Measurements from ENCODE around the gene EMILIN3.

EMILIN3 gene

GRCh38 chr20:41330941-41331340, 35.7 kb downstream of the EMILIN3 start:
- ChIA-PET CTCF (interaction anchor here (0.8 to 1.5 kb wide), 2 partner anchors 8 to 158 kb away, joined by 3 read pairs; no protein-coding TSS in a partner anchor), POLR2A (no interaction called here)
- H3K9me3 ChIP-seq (ENCODE audit: control extremely low read depth in 1 of 5, control insufficient read depth in 4 of 5, insufficient read depth in 2 of 5, low read depth in 1 of 5, low read length in 4 of 5) = no peaks in the 10 kb centered on the region
- no peaks in the 10 kb centered on the region for H3K36me3 ChIP-seq (ENCODE audit: control insufficient read depth in 4 of 4, insufficient read depth in 4 of 4, low read length in 3 of 4)
- DNase-seq = no peak
- no CpG with 5 or more reads among the region's 1 CpG for WGBS (ENCODE audit: insufficient coverage)
- peaks cover 3 to 20% (median 15%) of the 10 kb centered on the region in 4 experiments for H3K4me1 ChIP-seq (ENCODE audit: control extremely low read depth in 1 of 4, control insufficient read depth in 4 of 4, insufficient read depth in 4 of 4, low read length in 3 of 4)
- peaks cover 0 to 10% (median 5%) of the 10 kb centered on the region in 5 experiments for H3K27me3 ChIP-seq (replicated peaks in 2 of 5; ENCODE audit: control insufficient read depth in 4 of 5, insufficient read depth in 5 of 5, low read length in 4 of 5)
- no peak overlapping the region for H3K27ac ChIP-seq (ENCODE audit: insufficient read depth in 1 of 2, low read depth in 1 of 2, low read length in 2 of 2, poor library complexity in 1 of 2, severe bottlenecking in 2 of 2)
- H3K4me3 ChIP-seq (ENCODE audit: control insufficient read depth in 1 of 7, extremely low read depth in 1 of 7, insufficient read depth in 4 of 7, low read depth in 2 of 7, low read length in 6 of 7) = no peak overlapping the region

- H3K27me3 ChIP-seq (replicated peaks in 2 of 5; ENCODE audit: control insufficient read depth in 4 of 5, insufficient read depth in 5 of 5, low read length in 4 of 5) = peaks cover 0 to 8% (median 5%) of the 10 kb centered on the region in 5 experiments
- no peak for DNase-seq
- H3K9me3 ChIP-seq (ENCODE audit: control extremely low read depth in 1 of 5, control insufficient read depth in 4 of 5, insufficient read depth in 2 of 5, low read depth in 1 of 5, low read length in 4 of 5) = no peaks in the 10 kb centered on the region
- ChIA-PET POLR2A (no interaction called here), CTCF (interaction anchor here (1.1 to 1.5 kb wide), 4 partner anchors 9 to 158 kb away, joined by 3 to 4 read pairs (median 3); no protein-coding TSS in a partner anchor)
- no peaks in the 10 kb centered on the region for H3K36me3 ChIP-seq (ENCODE audit: control insufficient read depth in 4 of 4, insufficient read depth in 4 of 4, low read length in 3 of 4)
- 80% methylated on average over 4 of the region's 5 CpGs for WGBS (ENCODE audit: insufficient coverage)
- no peak overlapping the region for H3K27ac ChIP-seq (ENCODE audit: insufficient read depth in 1 of 2, low read depth in 1 of 2, low read length in 2 of 2, poor library complexity in 1 of 2, severe bottlenecking in 2 of 2)
- H3K4me1 ChIP-seq (ENCODE audit: control extremely low read depth in 1 of 4, control insufficient read depth in 4 of 4, insufficient read depth in 4 of 4, low read length in 3 of 4) = peaks cover 3 to 20% (median 15%) of the 10 kb centered on the region in 4 experiments
- no peak overlapping the region for H3K4me3 ChIP-seq (ENCODE audit: control insufficient read depth in 1 of 7, extremely low read depth in 1 of 7, insufficient read depth in 4 of 7, low read depth in 2 of 7, low read length in 6 of 7)
Observed at GRCh38 chr20:41330343-41330720, 36.3 kb downstream of the EMILIN3 start.

- ChIA-PET CTCF (interaction anchor here (0.7 to 1.5 kb wide), 5 partner anchors 8 to 194 kb away, joined by 3 to 4 read pairs (median 3); no protein-coding TSS in a partner anchor), POLR2A (no interaction called here)
- Histone ChIP-seq H3K9me3 (ENCODE audit: control extremely low read depth in 1 of 5, control insufficient read depth in 4 of 5, insufficient read depth in 2 of 5, low read depth in 1 of 5, low read length in 4 of 5) (no peaks in the 10 kb centered on the region), H3K27me3 (replicated peaks in 2 of 5; ENCODE audit: control insufficient read depth in 4 of 5, insufficient read depth in 5 of 5, low read length in 4 of 5) (peaks cover 0 to 5% (median 2%) of the 10 kb centered on the region in 5 experiments), H3K36me3 (ENCODE audit: control insufficient read depth in 4 of 4, insufficient read depth in 4 of 4, low read length in 3 of 4) (no peaks in the 10 kb centered on the region), H3K27ac (ENCODE audit: insufficient read depth in 1 of 2, low read depth in 1 of 2, low read length in 2 of 2, poor library complexity in 1 of 2, severe bottlenecking in 2 of 2) (no peak overlapping the region), H3K4me3 (ENCODE audit: control insufficient read depth in 1 of 7, extremely low read depth in 1 of 7, insufficient read depth in 4 of 7, low read depth in 2 of 7, low read length in 6 of 7) (peak overlapping the region in 1 of 7 experiments; percentile 42), H3K4me1 (ENCODE audit: control extremely low read depth in 1 of 4, control insufficient read depth in 4 of 4, insufficient read depth in 4 of 4, low read length in 3 of 4) (peaks cover 3 to 20% (median 15%) of the 10 kb centered on the region in 4 experiments)
- 59% methylated on average over 4 of the region's 14 CpGs for WGBS (ENCODE audit: insufficient coverage)
- peak; percentile 72 to 90 (median 86) for DNase-seq
Observed at GRCh38 chr20:41329435-41330342, 36.9 kb downstream of the EMILIN3 start.

GRCh38 chr20:41327178-41327577, 39.4 kb downstream of the EMILIN3 start:
- POLR2A ChIA-PET = no interaction called here

GRCh38 chr20:41320976-41321375, 45.6 kb downstream of the EMILIN3 start:
- Histone ChIP-seq H3K4me1 (ENCODE audit: control extremely low read depth in 1 of 4, control insufficient read depth in 4 of 4, insufficient read depth in 4 of 4, low read length in 3 of 4) (peaks cover 4 to 18% (median 13%) of the 10 kb centered on the region in 4 experiments), H3K4me3 (ENCODE audit: control insufficient read depth in 1 of 7, extremely low read depth in 1 of 7, insufficient read depth in 4 of 7, low read depth in 2 of 7, low read length in 6 of 7) (no peak overlapping the region), H3K27me3 (replicated peaks in 2 of 5; ENCODE audit: control insufficient read depth in 4 of 5, insufficient read depth in 5 of 5, low read length in 4 of 5) (no peaks in the 10 kb centered on the region), H3K27ac (ENCODE audit: insufficient read depth in 1 of 2, low read depth in 1 of 2, low read length in 2 of 2, poor library complexity in 1 of 2, severe bottlenecking in 2 of 2) (no peak overlapping the region), H3K36me3 (ENCODE audit: control insufficient read depth in 4 of 4, insufficient read depth in 4 of 4, low read length in 3 of 4) (no peaks in the 10 kb centered on the region), H3K9me3 (ENCODE audit: control extremely low read depth in 1 of 5, control insufficient read depth in 4 of 5, insufficient read depth in 2 of 5, low read depth in 1 of 5, low read length in 4 of 5) (no peaks in the 10 kb centered on the region)
- CTCF ChIA-PET = interaction anchor here (0.7 to 4.1 kb wide), 2 partner anchors 9 to 19 kb away, joined by 3 to 15 read pairs; partner anchors contain the start of gene LPIN3
- WGBS (ENCODE audit: insufficient coverage) = 86% methylated on average over 1 of the region's 1 CpG
- peak in 1 of 3 donors; percentile 19 for DNase-seq
- POLR2A ChIA-PET = no interaction called here

More at GRCh38 chr20:41327178-41327577, 39.4 kb downstream of the EMILIN3 start:
- DNase-seq = no peak
- H3K27ac ChIP-seq (ENCODE audit: insufficient read depth in 1 of 2, low read depth in 1 of 2, low read length in 2 of 2, poor library complexity in 1 of 2, severe bottlenecking in 2 of 2) = no peak overlapping the region
- H3K36me3 ChIP-seq (ENCODE audit: control insufficient read depth in 4 of 4, insufficient read depth in 4 of 4, low read length in 3 of 4) = no peaks in the 10 kb centered on the region
- CTCF ChIA-PET = interaction anchor here (1.8 kb wide), 1 partner anchor 12 kb away, joined by 5 read pairs; no protein-coding TSS in a partner anchor
- 100% methylated on average over 1 of the region's 5 CpGs for WGBS (ENCODE audit: insufficient coverage)
- H3K4me3 ChIP-seq (ENCODE audit: control insufficient read depth in 1 of 7, extremely low read depth in 1 of 7, insufficient read depth in 4 of 7, low read depth in 2 of 7, low read length in 6 of 7) = no peak overlapping the region
- no peaks in the 10 kb centered on the region for H3K9me3 ChIP-seq (ENCODE audit: control extremely low read depth in 1 of 5, control insufficient read depth in 4 of 5, insufficient read depth in 2 of 5, low read depth in 1 of 5, low read length in 4 of 5)
- H3K27me3 ChIP-seq (replicated peaks in 2 of 5; ENCODE audit: control insufficient read depth in 4 of 5, insufficient read depth in 5 of 5, low read length in 4 of 5) = no peaks in the 10 kb centered on the region
- peaks cover 3 to 20% (median 15%) of the 10 kb centered on the region in 4 experiments for H3K4me1 ChIP-seq (ENCODE audit: control extremely low read depth in 1 of 4, control insufficient read depth in 4 of 4, insufficient read depth in 4 of 4, low read length in 3 of 4)

- no peak overlapping the region for H3K27ac ChIP-seq (ENCODE audit: insufficient read depth in 1 of 2, low read depth in 1 of 2, low read length in 2 of 2, poor library complexity in 1 of 2, severe bottlenecking in 2 of 2)
- H3K4me1 ChIP-seq (ENCODE audit: control extremely low read depth in 1 of 4, control insufficient read depth in 4 of 4, insufficient read depth in 4 of 4, low read length in 3 of 4) = peaks cover 4 to 22% (median 14%) of the 10 kb centered on the region in 4 experiments
- POLR2A ChIA-PET = no interaction called here
- H3K27me3 ChIP-seq (replicated peaks in 2 of 5; ENCODE audit: control insufficient read depth in 4 of 5, insufficient read depth in 5 of 5, low read length in 4 of 5) = no peaks in the 10 kb centered on the region
- DNase-seq = no peak
- CTCF ChIA-PET = interaction anchor here (4.1 kb wide), 1 partner anchor 19 kb away, joined by 15 read pairs; the partner anchor contains the start of gene LPIN3
- no peak overlapping the region for H3K4me3 ChIP-seq (ENCODE audit: control insufficient read depth in 1 of 7, extremely low read depth in 1 of 7, insufficient read depth in 4 of 7, low read depth in 2 of 7, low read length in 6 of 7)
- H3K36me3 ChIP-seq (ENCODE audit: control insufficient read depth in 4 of 4, insufficient read depth in 4 of 4, low read length in 3 of 4) = no peaks in the 10 kb centered on the region
- no peaks in the 10 kb centered on the region for H3K9me3 ChIP-seq (ENCODE audit: control extremely low read depth in 1 of 5, control insufficient read depth in 4 of 5, insufficient read depth in 2 of 5, low read depth in 1 of 5, low read length in 4 of 5)
Observed at GRCh38 chr20:41320441-41320840, 46.2 kb downstream of the EMILIN3 start.

GRCh38 chr20:41318271-41318649, 48.4 kb downstream of the EMILIN3 start:
- no peaks in the 10 kb centered on the region for H3K27me3 ChIP-seq (replicated peaks in 2 of 5; ENCODE audit: control insufficient read depth in 4 of 5, insufficient read depth in 5 of 5, low read length in 4 of 5)
- no peak overlapping the region for H3K27ac ChIP-seq (ENCODE audit: insufficient read depth in 1 of 2, low read depth in 1 of 2, low read length in 2 of 2, poor library complexity in 1 of 2, severe bottlenecking in 2 of 2)
- peaks cover 4 to 22% (median 14%) of the 10 kb centered on the region in 4 experiments for H3K4me1 ChIP-seq (ENCODE audit: control extremely low read depth in 1 of 4, control insufficient read depth in 4 of 4, insufficient read depth in 4 of 4, low read length in 3 of 4)
- no peak for DNase-seq
- H3K36me3 ChIP-seq (ENCODE audit: control insufficient read depth in 4 of 4, insufficient read depth in 4 of 4, low read length in 3 of 4) = no peaks in the 10 kb centered on the region
- ChIA-PET POLR2A (no interaction called here), CTCF (interaction anchor here (0.6 to 1.6 kb wide), 2 partner anchors 21 to 265 kb away, joined by 3 to 4 read pairs; no protein-coding TSS in a partner anchor)
- H3K4me3 ChIP-seq (ENCODE audit: control insufficient read depth in 1 of 7, extremely low read depth in 1 of 7, insufficient read depth in 4 of 7, low read depth in 2 of 7, low read length in 6 of 7) = peak overlapping the region in 4 of 7 experiments; percentile 56 to 87 (median 67)
- no peaks in the 10 kb centered on the region for H3K9me3 ChIP-seq (ENCODE audit: control extremely low read depth in 1 of 5, control insufficient read depth in 4 of 5, insufficient read depth in 2 of 5, low read depth in 1 of 5, low read length in 4 of 5)
- WGBS (ENCODE audit: insufficient coverage) = 83% methylated on average over 4 of the region's 5 CpGs

Measured in common myeloid progenitor, CD34-positive (primary cell).